Measurements from ENCODE around the gene SPATA46. TPM values are rescaled to one million over a fixed set of nuclear protein-coding genes. Genes with fewer than 3 reads are reported as not detected.

SPATA46 gene
- total and polyA plus RNA-seq, 2 experiments from 2014 or later, result not detected

DNA sequence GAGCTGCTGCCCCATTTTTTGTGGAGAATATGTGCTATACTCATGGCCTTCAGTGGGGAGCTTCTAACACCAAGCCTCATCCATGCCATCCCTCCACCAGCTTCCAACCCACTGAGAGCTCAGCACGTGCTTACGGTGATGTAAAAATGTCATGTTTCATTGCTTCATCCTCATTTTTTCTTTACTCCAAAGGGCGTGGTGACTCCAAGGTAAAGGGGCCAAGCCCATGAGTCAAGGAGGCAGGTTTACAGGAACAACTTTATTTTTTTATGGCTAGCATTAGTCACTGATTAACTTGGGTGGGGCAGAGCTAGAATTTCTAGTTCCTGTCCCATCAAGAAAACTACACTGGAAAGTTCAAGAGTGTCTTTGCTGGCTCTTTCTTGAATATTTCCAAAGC, 4.7 kb upstream of the SPATA46 start, which contains the start of gene C1orf226 (continued):
- TF ChIP-seq, protein P1, sequence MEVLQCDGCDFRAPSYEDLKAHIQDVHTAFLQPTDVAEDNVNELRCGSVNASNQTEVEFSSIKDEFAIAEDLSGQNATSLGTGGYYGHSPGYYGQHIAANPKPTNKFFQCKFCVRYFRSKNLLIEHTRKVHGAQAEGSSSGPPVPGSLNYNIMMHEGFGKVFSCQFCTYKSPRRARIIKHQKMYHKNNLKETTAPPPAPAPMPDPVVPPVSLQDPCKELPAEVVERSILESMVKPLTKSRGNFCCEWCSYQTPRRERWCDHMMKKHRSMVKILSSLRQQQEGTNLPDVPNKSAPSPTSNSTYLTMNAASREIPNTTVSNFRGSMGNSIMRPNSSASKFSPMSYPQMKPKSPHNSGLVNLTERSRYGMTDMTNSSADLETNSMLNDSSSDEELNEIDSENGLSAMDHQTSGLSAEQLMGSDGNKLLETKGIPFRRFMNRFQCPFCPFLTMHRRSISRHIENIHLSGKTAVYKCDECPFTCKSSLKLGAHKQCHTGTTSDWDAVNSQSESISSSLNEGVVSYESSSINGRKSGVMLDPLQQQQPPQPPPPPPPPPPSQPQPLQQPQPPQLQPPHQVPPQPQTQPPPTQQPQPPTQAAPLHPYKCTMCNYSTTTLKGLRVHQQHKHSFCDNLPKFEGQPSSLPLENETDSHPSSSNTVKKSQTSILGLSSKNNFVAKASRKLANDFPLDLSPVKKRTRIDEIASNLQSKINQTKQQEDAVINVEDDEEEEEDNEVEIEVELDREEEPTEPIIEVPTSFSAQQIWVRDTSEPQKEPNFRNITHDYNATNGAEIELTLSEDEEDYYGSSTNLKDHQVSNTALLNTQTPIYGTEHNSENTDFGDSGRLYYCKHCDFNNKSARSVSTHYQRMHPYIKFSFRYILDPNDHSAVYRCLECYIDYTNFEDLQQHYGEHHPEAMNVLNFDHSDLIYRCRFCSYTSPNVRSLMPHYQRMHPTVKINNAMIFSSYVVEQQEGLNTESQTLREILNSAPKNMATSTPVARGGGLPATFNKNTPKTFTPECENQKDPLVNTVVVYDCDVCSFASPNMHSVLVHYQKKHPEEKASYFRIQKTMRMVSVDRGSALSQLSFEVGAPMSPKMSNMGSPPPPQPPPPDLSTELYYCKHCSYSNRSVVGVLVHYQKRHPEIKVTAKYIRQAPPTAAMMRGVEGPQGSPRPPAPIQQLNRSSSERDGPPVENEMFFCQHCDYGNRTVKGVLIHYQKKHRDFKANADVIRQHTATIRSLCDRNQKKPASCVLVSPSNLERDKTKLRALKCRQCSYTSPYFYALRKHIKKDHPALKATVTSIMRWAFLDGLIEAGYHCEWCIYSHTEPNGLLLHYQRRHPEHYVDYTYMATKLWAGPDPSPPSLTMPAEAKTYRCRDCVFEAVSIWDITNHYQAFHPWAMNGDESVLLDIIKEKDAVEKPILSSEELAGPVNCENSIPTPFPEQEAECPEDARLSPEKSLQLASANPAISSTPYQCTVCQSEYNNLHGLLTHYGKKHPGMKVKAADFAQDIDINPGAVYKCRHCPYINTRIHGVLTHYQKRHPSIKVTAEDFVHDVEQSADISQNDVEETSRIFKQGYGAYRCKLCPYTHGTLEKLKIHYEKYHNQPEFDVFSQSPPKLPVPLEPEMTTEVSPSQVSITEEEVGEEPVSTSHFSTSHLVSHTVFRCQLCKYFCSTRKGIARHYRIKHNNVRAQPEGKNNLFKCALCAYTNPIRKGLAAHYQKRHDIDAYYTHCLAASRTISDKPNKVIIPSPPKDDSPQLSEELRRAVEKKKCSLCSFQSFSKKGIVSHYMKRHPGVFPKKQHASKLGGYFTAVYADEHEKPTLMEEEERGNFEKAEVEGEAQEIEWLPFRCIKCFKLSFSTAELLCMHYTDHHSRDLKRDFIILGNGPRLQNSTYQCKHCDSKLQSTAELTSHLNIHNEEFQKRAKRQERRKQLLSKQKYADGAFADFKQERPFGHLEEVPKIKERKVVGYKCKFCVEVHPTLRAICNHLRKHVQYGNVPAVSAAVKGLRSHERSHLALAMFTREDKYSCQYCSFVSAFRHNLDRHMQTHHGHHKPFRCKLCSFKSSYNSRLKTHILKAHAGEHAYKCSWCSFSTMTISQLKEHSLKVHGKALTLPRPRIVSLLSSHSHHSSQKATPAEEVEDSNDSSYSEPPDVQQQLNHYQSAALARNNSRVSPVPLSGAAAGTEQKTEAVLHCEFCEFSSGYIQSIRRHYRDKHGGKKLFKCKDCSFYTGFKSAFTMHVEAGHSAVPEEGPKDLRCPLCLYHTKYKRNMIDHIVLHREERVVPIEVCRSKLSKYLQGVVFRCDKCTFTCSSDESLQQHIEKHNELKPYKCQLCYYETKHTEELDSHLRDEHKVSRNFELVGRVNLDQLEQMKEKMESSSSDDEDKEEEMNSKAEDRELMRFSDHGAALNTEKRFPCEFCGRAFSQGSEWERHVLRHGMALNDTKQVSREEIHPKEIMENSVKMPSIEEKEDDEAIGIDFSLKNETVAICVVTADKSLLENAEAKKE (CRISPR knock-in tag; IDR thresholded peaks at IDR 0.05), result no peak
- TF ChIP-seq JUNB (IDR thresholded peaks at IDR 0.05; ENCODE audit: unreplicated experiment), result no peak
- TF ChIP-seq, protein P2, sequence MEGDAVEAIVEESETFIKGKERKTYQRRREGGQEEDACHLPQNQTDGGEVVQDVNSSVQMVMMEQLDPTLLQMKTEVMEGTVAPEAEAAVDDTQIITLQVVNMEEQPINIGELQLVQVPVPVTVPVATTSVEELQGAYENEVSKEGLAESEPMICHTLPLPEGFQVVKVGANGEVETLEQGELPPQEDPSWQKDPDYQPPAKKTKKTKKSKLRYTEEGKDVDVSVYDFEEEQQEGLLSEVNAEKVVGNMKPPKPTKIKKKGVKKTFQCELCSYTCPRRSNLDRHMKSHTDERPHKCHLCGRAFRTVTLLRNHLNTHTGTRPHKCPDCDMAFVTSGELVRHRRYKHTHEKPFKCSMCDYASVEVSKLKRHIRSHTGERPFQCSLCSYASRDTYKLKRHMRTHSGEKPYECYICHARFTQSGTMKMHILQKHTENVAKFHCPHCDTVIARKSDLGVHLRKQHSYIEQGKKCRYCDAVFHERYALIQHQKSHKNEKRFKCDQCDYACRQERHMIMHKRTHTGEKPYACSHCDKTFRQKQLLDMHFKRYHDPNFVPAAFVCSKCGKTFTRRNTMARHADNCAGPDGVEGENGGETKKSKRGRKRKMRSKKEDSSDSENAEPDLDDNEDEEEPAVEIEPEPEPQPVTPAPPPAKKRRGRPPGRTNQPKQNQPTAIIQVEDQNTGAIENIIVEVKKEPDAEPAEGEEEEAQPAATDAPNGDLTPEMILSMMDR (conservative IDR thresholded peaks at IDR 0.05; ENCODE audit: low read depth in 2 of 2), result no peak

DNA sequence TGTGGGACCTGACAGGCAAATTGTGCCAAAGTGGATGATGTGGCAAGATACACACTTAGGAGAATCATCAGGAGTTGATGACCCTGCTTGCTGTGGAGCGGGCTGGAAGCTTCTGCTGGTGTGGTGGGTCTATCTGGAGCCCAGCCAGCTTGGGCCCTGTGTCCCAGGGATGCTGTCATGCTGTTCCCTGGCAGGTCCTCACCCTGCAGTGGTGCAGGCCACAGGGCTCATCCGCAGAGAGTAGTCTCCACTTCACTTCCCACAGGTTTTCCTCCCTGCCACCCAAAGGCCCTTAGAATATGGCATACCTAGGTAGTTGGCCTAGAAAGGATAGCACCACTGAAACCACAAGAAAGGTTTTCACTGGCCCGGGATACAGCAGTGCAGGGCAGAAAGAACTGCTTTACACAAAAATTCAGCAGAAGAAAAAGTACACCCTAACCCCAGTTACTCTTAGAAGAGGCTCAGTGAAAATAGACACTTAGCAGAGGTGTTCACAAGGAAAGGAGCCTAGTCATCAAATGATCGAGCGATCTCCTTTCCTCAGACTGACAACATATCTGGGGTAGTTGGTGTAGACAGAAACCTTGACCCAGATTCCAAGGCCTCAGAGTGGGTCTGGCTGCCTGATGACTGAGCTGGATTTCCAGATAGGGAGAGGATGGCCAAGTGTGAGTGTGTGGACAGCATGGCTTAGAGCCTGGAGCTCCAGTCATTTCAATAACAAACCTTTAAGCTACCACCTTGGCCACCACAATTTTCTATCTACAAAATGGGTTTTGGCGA, 3.6 kb upstream of the SPATA46 start:
- peaks cover 6% of the 10 kb centered on the region for H3K4me1 Mint-ChIP-seq
- no peak overlapping the region for H3K27ac Mint-ChIP-seq
- no peaks in the 10 kb centered on the region for H4K20me1 ChIP-seq (replicated peaks; ENCODE audit: insufficient read depth)
- no peak overlapping the region for H3K4me3 ChIP-seq
- H3K36me3 Mint-ChIP-seq (ENCODE audit: low read depth), result peaks cover 24% of the 10 kb centered on the region
- no peak for DNase-seq (ENCODE audit: low spot score)
- no peaks in the 10 kb centered on the region for H3K79me2 ChIP-seq (replicated peaks; ENCODE audit: insufficient read depth)
- H3K4me3 Mint-ChIP-seq, result no peak overlapping the region
- no peaks in the 10 kb centered on the region for H3K27me3 ChIP-seq (ENCODE audit: insufficient read depth)
- H3K9me2 ChIP-seq (ENCODE audit: insufficient read depth), result no peaks in the 10 kb centered on the region
- no peak overlapping the region for H2AFZ ChIP-seq
- H3K4me2 ChIP-seq, result no peak overlapping the region
- no peak for ATAC-seq
- H3K4me1 ChIP-seq (ENCODE audit: insufficient read depth), result no peaks in the 10 kb centered on the region
- no peak overlapping the region for H3K27ac ChIP-seq (ENCODE audit: low read depth)
- H3K36me3 ChIP-seq (ENCODE audit: insufficient read depth), result no peaks in the 10 kb centered on the region
- no peaks in the 10 kb centered on the region for H3K9me3 Mint-ChIP-seq
- H3K27me3 Mint-ChIP-seq (ENCODE audit: insufficient read depth, low read depth, poor library complexity), result peaks cover 20% of the 10 kb centered on the region
- no peaks in the 10 kb centered on the region for H3F3A ChIP-seq (replicated peaks; ENCODE audit: low read depth)
- TF ChIP-seq EZH2 (IDR thresholded peaks at IDR 0.05; ENCODE audit: low read depth, unreplicated experiment), result no peak
- TF ChIP-seq NANOG (IDR thresholded peaks at IDR 0.05; ENCODE audit: borderline replicate concordance), result no peak
- no peak for TF ChIP-seq ZNF331 (CRISPR knock-in tag; IDR thresholded peaks at IDR 0.05; ENCODE audit: low read depth)
- no peak for TF ChIP-seq ZNF114 (CRISPR knock-in tag; IDR thresholded peaks at IDR 0.05)
- TF ChIP-seq, protein P3, sequence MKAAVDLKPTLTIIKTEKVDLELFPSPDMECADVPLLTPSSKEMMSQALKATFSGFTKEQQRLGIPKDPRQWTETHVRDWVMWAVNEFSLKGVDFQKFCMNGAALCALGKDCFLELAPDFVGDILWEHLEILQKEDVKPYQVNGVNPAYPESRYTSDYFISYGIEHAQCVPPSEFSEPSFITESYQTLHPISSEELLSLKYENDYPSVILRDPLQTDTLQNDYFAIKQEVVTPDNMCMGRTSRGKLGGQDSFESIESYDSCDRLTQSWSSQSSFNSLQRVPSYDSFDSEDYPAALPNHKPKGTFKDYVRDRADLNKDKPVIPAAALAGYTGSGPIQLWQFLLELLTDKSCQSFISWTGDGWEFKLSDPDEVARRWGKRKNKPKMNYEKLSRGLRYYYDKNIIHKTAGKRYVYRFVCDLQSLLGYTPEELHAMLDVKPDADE (IDR thresholded peaks at IDR 0.05), result no peak
- TF ChIP-seq, protein P4, sequence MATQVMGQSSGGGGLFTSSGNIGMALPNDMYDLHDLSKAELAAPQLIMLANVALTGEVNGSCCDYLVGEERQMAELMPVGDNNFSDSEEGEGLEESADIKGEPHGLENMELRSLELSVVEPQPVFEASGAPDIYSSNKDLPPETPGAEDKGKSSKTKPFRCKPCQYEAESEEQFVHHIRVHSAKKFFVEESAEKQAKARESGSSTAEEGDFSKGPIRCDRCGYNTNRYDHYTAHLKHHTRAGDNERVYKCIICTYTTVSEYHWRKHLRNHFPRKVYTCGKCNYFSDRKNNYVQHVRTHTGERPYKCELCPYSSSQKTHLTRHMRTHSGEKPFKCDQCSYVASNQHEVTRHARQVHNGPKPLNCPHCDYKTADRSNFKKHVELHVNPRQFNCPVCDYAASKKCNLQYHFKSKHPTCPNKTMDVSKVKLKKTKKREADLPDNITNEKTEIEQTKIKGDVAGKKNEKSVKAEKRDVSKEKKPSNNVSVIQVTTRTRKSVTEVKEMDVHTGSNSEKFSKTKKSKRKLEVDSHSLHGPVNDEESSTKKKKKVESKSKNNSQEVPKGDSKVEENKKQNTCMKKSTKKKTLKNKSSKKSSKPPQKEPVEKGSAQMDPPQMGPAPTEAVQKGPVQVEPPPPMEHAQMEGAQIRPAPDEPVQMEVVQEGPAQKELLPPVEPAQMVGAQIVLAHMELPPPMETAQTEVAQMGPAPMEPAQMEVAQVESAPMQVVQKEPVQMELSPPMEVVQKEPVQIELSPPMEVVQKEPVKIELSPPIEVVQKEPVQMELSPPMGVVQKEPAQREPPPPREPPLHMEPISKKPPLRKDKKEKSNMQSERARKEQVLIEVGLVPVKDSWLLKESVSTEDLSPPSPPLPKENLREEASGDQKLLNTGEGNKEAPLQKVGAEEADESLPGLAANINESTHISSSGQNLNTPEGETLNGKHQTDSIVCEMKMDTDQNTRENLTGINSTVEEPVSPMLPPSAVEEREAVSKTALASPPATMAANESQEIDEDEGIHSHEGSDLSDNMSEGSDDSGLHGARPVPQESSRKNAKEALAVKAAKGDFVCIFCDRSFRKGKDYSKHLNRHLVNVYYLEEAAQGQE (IDR thresholded peaks at IDR 0.05; ENCODE audit: unreplicated experiment), result no peak
